ENCODE measurements around the gene ALDH3B2.
"Not testable (repeated sequence)": the region's sequence is repeated elsewhere in the genome, so short reads cannot be mapped to it uniquely, and the experiment has no call there.

The ALDH3B2 gene

DNA sequence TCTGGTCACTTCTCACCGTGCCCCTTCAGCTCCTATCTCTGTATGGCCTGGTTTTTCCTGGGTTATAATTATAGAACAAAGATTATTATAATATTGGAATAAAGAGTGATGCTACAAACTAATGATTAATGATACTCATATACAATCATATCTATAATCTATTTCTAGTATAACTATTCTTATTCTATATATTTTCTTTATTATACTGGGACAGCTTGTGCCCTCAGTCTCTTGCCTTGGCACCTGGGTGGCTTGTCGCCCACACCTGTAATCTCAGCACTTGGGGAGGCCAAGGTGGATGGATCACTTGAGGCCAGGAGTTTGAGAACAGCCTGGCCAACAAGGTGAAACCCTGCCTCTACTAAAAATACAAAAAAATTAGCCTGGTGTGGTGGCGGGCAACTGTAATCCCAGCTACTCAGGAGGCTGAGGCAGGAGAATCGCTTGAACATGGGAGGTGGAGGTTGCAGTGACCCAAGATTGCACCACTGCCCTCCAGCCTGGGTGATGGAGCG is 14.7 kb downstream of the ALDH3B2 start:
- not testable (repeated sequence) for H3K9me3 Mint-ChIP-seq; H3K4me3 Mint-ChIP-seq; H3K27me3 Mint-ChIP-seq; H3K36me3 Mint-ChIP-seq (ENCODE audit: low read depth); H3K27ac Mint-ChIP-seq; DNase-seq
- peaks cover 13% of the 10 kb centered on the region for H3K4me1 Mint-ChIP-seq (ENCODE audit: low read depth)

DNA sequence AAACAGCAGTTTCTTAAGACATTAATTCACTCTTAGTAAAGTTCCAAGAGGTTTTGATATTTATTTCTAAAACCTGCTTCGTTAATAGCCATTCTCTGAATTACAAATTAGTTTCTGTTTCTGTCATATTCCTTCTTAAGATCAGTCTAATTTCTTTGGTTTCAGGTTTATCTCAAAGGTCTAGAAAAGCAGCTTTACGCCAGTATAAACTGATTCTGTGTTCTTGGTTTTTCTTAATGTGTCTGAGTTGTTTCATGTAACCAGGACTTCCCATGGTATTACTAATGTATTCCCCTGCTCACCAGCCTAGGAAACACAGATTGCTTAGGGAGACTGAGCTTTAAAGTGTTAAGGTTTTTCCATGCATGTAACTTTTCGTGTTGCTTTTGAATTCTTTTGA is 17.1 kb downstream of the ALDH3B2 start:
- no peaks in the 10 kb centered on the region for H3K27me3 Mint-ChIP-seq
- no peaks in the 10 kb centered on the region for H3K9me3 Mint-ChIP-seq
- no peak for DNase-seq
- no peak overlapping the region for H3K4me3 Mint-ChIP-seq
- H3K36me3 Mint-ChIP-seq (ENCODE audit: low read depth) = no peaks in the 10 kb centered on the region
- H3K27ac Mint-ChIP-seq = no peak overlapping the region
- peaks cover 13% of the 10 kb centered on the region for H3K4me1 Mint-ChIP-seq (ENCODE audit: low read depth)

DNA sequence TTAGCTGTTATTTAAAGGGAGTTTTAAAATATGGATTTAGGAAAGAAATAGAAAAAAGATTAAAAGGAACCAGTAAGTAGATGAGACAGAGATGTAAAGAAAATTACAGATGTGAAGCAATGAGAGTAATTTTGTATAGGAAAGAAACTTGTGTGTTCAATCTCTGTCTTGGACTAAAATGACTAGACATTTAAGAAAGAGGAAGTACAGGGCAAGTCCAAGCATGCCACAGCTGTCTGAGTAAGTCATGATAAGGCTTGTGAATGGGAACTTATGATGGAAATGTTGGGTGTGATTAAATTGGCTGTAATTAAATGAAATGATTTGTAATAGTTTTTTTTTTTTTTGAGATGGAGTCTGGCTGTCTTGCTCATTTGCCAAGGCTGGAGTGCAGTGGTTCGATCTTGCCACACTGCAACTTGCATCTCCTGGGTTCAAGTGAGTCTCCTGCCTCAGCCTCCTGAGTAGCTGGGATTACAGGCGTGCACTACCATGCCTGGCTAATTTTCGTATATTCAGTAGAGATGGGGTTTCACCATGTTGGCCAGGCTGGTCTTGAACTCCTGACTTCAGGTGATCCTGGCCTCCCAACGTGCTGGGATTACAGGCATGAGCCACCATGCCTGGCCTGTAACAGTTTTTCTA is 18.0 kb downstream of the ALDH3B2 start:
- Mint-ChIP-seq H3K4me1 (ENCODE audit: low read depth) (peaks cover 13% of the 10 kb centered on the region), H3K4me3 (no peak overlapping the region), H3K27ac (no peak overlapping the region), H3K27me3 (no peaks in the 10 kb centered on the region), H3K36me3 (ENCODE audit: low read depth) (no peaks in the 10 kb centered on the region), H3K9me3 (no peaks in the 10 kb centered on the region)
- no peak for DNase-seq

DNA sequence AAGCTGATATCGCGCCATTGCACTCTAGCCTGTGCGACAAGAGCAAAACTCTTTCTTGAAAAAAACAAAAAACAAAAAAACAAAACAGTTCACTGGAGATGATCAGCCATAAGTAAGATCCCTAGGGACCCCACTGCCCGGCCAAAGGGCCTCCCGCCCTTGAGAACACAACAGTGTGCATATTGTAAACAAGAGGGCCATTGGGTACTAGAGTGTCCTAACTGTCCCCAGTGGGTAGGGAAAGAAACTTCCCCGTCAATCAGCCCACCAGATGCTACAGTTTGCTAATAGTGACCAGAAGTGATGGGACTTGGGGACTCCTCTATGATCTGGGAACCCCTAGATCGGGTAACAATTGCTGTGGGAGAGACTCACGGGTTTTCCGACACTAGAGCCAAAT is 20.2 kb downstream of the ALDH3B2 start:
- Mint-ChIP-seq H3K4me1 (ENCODE audit: low read depth) (peaks cover 30% of the 10 kb centered on the region), H3K36me3 (ENCODE audit: low read depth) (no peaks in the 10 kb centered on the region), H3K4me3 (no peak overlapping the region), H3K27ac (no peak overlapping the region), H3K27me3 (no peaks in the 10 kb centered on the region), H3K9me3 (no peaks in the 10 kb centered on the region)
- DNase-seq = peak; percentile 3

DNA sequence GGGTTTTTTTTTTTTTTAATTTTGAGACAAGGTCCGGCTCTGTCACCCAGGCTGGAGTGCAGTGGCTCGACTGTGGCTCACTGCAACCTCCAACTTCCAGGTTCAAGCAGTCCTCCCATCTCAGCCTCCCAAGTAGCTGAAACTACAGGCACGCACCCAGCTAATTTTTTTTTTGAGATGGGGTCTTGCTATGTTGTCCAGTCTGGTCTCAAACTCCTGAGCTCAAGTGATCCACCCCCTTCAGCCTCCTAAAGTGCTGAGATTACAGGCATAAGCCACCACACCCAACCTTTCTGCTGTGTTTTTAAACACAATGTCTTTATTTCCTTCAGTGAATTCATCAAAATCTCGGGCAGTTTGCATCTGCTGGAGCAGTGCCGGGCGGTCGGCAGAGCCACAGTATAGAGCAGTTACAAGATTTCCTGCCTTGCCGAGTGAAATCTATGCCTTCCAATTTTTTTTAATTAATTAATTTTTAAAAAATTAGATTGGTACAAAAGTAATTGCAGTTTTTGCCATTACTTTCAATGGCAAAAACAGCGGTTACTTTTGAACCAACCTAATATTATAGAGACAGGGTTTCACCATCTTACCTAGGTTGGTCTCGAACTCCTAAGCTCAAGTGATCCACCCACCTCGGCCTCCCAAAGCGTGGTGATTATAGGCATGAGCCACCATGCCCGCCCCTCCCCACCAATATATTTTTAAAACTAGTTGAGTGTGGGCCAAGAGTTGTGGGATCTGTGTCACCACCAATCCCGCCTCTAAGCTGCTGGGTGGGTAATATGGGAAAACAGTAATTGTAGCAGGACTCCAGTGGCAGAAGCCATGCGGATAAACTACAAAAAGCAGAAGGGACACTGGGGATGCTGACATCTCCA is 21.2 kb downstream of the ALDH3B2 start:
- Mint-ChIP-seq H3K4me1 (ENCODE audit: low read depth) (peaks cover 38% of the 10 kb centered on the region), H3K9me3 (no peaks in the 10 kb centered on the region), H3K27ac (no peak overlapping the region), H3K27me3 (no peaks in the 10 kb centered on the region), H3K4me3 (no peak overlapping the region), H3K36me3 (ENCODE audit: low read depth) (no peaks in the 10 kb centered on the region)
- peak; percentile 5 for DNase-seq

DNA sequence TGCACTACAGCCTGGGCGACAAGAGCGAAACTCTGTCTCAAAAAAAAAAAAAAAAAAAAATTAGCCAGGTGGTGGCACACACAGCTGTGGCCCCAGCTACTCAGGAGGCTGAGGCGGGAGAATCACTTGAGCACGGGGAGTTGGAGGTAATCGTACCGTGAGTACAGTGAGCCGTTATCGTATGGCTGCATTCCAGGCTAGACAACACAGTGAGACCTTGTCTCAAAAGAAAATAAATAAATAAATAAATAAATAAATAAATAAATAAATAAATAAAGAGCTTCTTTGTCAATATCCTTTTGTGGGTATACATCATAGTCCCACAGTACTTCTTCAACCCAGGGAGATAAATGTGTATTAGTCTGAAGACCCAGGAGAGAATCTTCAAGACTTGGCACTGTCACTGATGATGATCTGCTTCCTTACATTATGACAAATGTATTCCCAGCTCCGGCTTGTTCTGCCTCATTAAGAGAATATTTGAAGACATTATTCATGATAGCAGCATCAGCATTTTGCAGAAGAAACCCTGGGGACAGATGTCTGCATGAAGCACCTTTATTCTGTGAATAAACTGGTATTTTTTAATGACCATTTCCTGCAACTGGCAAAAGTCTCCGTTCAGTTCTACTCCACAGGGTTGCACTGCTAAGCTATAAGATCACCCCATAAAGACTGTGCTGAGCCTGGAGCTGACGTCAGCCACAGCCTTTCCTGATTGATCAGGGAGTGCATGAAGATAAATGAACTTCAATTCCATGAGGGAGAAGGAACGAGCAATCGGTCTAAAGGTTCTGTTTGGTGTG is 22.2 kb downstream of the ALDH3B2 start:
- no peak overlapping the region for H3K4me3 Mint-ChIP-seq
- no peaks in the 10 kb centered on the region for H3K27me3 Mint-ChIP-seq

DNA sequence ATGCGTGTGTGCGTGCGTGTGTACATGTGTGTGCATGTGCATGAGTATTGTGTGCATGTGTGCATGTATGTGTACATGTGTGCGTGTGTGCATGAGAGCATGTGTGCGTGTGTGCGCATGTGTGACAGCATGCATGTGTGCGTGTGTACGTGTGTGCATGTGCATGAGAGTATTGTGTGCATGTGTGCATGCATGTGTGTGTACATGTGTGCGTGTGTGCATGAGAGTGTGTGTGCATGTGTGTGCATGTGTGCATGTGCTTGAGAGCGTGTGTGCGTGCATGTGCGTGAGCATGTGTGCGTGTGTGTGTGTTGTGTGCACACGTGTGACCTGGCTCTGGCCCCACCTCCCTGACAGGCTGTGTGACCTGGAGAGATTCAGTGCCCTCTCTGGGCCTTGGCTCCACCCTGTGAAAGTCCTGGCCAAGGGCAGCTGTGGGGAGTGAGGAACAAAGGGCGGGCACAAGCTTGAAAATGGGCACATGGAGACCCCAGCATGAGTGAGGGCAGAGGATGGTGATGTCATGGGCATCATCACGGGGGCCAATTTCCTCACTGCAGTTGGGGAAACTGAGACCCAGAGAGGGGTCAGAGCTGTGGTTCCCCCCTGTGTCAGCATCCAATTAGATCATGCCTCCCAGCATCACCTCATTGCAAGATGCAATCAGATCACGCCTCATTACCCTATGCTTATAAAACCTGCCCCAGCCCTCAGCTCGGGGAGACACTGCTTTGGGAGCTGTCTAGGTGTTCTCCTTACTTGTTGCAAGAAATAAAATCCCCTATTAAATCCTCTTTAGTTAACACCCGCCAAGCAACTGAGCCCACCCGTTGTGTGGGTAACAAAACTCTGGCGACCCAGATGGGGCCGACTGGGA is 24.6 kb downstream of the ALDH3B2 start:
- Mint-ChIP-seq H3K36me3 (ENCODE audit: low read depth) (no peaks in the 10 kb centered on the region), H3K4me3 (peak overlapping the region; percentile 82), H3K4me1 (ENCODE audit: low read depth) (peaks cover 50% of the 10 kb centered on the region), H3K27me3 (peaks cover 4% of the 10 kb centered on the region), H3K27ac (peak overlapping the region; percentile 92), H3K9me3 (no peaks in the 10 kb centered on the region)
- no peak for DNase-seq

More for the DNA sequence above, 22.2 kb downstream of the ALDH3B2 start:
- Mint-ChIP-seq H3K4me1 (ENCODE audit: low read depth) (peaks cover 39% of the 10 kb centered on the region), H3K9me3 (no peaks in the 10 kb centered on the region), H3K27ac (no peak overlapping the region), H3K36me3 (ENCODE audit: low read depth) (no peaks in the 10 kb centered on the region)
- DNase-seq = no peak

DNA sequence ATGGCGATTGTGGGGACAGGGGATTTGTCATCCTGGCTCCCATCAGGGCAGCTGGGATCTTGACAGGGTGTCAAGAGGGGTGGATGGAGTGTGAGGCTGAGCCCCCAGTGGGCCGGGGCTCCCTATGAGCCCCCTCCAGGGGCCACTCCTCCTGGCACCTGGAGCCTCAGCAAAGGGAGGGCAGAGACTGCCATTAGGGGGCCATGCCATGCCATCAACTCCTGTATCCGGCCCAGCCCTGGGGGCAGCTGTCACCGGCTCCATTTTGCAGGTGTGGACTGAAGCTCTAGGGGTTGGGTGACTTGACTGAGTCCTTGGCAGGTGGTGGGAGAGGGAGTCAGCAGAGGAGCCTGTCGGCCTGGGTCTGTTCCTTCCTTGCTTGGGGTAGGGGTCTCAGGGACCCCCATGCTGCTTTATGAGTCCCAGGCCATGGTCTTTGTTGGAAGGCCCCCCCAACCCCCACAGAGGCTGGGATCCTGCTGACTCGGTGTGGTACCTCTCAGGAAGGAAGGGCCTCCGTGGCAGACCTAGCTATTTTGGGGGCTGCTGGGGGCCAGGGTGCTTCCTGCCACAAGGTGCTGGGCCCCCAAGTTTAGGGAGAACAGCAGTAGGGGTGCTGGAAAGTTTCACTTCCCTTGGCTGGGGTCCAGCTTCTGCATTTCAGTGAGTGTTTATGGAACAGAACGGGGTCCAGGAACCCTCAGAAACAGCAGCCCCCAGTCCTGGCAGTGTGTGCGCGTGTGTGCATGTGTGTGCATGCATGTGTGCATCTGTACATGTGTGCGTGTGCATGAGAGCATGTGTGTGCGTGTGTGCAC is 25.4 kb downstream of the ALDH3B2 start:
- DNase-seq = no peak
- no peaks in the 10 kb centered on the region for H3K36me3 Mint-ChIP-seq (ENCODE audit: low read depth)
- H3K4me1 Mint-ChIP-seq (ENCODE audit: low read depth) = peaks cover 50% of the 10 kb centered on the region
- H3K27ac Mint-ChIP-seq = no peak overlapping the region
- no peak overlapping the region for H3K4me3 Mint-ChIP-seq
- H3K9me3 Mint-ChIP-seq = peaks cover 2% of the 10 kb centered on the region
- peaks cover 4% of the 10 kb centered on the region for H3K27me3 Mint-ChIP-seq

DNA sequence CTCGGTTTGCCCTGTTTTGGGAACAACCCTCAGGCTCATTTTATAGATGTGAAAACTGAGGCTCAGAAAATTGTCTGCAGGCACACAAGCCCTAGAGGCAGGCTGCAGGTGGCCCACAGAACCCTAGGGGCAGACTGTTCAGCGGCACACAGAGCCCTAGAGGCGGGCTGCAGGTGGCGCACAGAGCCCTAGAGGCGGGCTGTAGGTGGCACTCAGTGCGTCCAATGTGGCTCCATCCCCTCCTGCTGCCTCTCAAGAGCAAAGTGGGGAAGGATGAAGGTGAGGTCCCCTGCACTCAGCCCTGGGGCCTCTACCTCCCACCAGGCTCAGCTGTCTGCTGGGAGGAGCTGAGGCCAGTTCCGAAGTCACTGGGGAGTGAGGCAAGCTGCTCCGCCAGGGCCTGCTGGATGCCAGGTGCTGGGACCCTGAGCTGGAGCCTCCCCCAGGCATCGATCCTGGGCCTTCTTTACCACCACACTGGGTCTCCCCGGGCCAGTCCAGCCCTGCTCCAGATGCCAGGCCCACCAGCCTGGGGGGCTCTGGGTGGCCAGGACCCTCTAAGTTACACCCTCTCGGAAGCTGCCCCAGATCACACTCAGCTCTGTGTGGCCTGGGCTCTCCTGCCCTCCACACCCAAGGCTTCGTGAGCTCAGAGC is 26.2 kb downstream of the ALDH3B2 start:
- H3K4me3 Mint-ChIP-seq = no peak overlapping the region
- peak; percentile 64 for DNase-seq
- peak overlapping the region; percentile 29 for H3K27ac Mint-ChIP-seq
- H3K9me3 Mint-ChIP-seq = peaks cover 3% of the 10 kb centered on the region
- H3K36me3 Mint-ChIP-seq (ENCODE audit: low read depth) = no peaks in the 10 kb centered on the region
- peaks cover 50% of the 10 kb centered on the region for H3K4me1 Mint-ChIP-seq (ENCODE audit: low read depth)
- H3K27me3 Mint-ChIP-seq = peaks cover 4% of the 10 kb centered on the region

DNA sequence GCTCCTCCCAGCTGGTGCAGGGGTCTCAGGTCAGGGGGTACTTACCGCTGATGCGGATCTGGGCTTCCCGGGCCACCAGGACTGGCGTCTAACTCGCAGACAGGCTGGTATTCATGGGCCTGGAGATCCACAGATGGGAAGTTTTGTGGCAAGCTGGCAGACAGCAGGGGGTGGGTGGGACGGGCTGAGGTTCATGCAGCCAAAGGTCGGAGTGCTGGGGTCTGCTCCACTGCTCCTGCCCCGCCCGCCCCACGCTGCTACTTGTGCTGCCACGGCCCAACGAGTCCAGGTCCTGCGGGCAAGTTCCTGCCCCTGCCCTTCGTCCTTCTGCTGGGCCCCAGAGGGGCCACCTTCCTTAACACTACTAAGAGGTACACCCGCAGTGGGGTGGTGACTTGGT is 27.0 kb downstream of the ALDH3B2 start:
- peaks cover 4% of the 10 kb centered on the region for H3K27me3 Mint-ChIP-seq
- DNase-seq = no peak
- no peaks in the 10 kb centered on the region for H3K36me3 Mint-ChIP-seq (ENCODE audit: low read depth)
- H3K9me3 Mint-ChIP-seq = peaks cover 3% of the 10 kb centered on the region
- peaks cover 50% of the 10 kb centered on the region for H3K4me1 Mint-ChIP-seq (ENCODE audit: low read depth)
- no peak overlapping the region for H3K27ac Mint-ChIP-seq
- no peak overlapping the region for H3K4me3 Mint-ChIP-seq

DNA sequence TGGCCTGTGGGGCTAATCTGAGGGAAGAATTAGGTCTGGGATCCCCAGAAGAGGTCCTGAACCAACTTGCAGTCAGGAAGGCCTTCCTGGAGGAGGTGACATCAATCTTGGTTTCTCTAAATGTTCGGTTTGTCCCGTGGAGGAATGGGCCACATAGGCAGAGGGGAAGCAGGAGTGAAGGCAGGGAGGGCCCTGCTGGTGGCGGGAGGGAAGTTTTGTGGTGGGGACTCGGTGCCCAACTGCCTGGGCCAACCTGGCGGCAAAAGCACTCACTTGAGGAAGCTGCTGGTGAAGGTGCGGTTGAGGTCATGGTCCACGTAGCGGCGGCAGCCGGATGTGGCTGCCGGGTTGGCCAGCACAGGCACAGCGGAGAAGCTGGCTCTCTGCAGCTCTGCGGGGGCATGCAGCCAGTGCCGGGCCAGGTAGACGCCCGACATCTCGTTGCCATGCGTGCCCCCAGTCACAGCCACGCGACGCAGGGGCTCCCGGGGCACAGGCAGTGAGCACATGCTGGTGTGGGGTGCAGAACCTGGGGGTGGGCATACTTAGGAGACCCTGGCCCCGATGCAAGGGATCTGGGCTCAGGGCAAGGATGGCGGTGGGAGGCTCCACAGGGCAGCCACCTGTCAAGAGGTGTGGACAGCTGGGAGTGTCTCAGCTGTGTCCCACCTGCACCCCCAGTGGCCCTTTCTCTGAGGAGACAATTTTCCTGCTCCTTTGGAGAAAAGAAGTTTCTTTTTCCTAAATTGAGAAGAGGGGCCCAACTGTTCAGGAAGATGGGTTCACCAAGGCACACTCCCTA is 27.7 kb downstream of the ALDH3B2 start:
- peaks cover 4% of the 10 kb centered on the region for H3K27me3 Mint-ChIP-seq
- peaks cover 50% of the 10 kb centered on the region for H3K4me1 Mint-ChIP-seq (ENCODE audit: low read depth)
- peaks cover 3% of the 10 kb centered on the region for H3K9me3 Mint-ChIP-seq
- no peaks in the 10 kb centered on the region for H3K36me3 Mint-ChIP-seq (ENCODE audit: low read depth)
- peak; percentile 58 for DNase-seq
- H3K4me3 Mint-ChIP-seq = no peak overlapping the region
- H3K27ac Mint-ChIP-seq = peak overlapping the region; percentile 72

All from activated T-cell treated with anti-CD3 and anti-CD28 coated beads, Interleukin-2, amount 50 U/mL, for 24 hours (primary cell).